ENCODE data around the gene PSMD11. TPM values are rescaled to one million over a fixed set of nuclear protein-coding genes. Genes with fewer than 3 reads are reported as not detected.

Gene PSMD11
- total RNA-seq, 1 experiment from 2014 or later = 212 TPM

GRCh38 chr17:32488177-32488542, 43.9 kb downstream of the PSMD11 start:
- ChIA-PET CTCF (interaction anchor here (1.0 kb wide), 1 partner anchor 25 kb away, joined by 3 read pairs; no protein-coding TSS in a partner anchor), POLR2A (no interaction called here)
- H3K4me1 ChIP-seq (ENCODE audit: control insufficient read depth, insufficient read depth, low read length) = peaks cover 25% of the 10 kb centered on the region
- in situ Hi-C loops (cut with HindIII; ENCODE audit: low pct_unique_long_range_greater_than_20kb, low sequenced_read_pairs) (no loop called here), intact Hi-C loops (cut with micrococcal nuclease; ENCODE audit: unreplicated experiment) (no loop called here)
- H3K4me3 ChIP-seq (ENCODE audit: low read depth in 2 of 2, low read length in 2 of 2) = no peak overlapping the region
- no peaks in the 10 kb centered on the region for H3K27me3 ChIP-seq (ENCODE audit: control insufficient read depth, insufficient read depth, low read length)
- ATAC-seq (no peak), DNase-seq (ENCODE audit: low read depth, low spot score) (no peak)
- H3K27ac ChIP-seq (ENCODE audit: low read length) = no peak overlapping the region
- no TSS peak for BruUV-seq (replicated peaks)
- no peaks in the 10 kb centered on the region for H3K9me3 ChIP-seq (ENCODE audit: control insufficient read depth, insufficient read depth, low read depth, low read length)
- TF ChIP-seq SIN3A (IDR thresholded peaks at IDR 0.05; ENCODE audit: borderline replicate concordance, insufficient read depth, low read depth, low read length) = no peak
- TF ChIP-seq CTCF (IDR thresholded peaks at IDR 0.05) = no peak
- no peak for TF ChIP-seq POLR2AphosphoS5 (IDR thresholded peaks at IDR 0.05; ENCODE audit: low read depth, low read length)
- no peak for TF ChIP-seq TCF7L2 (IDR thresholded peaks at IDR 0.05; ENCODE audit: low read depth, low read length)
- no peak for TF ChIP-seq REST (IDR thresholded peaks at IDR 0.05; ENCODE audit: insufficient read depth in 1 of 2, low read depth in 2 of 2, low read length in 1 of 2)
- H3K36me3 ChIP-seq (ENCODE audit: control insufficient read depth, insufficient read depth, low read length) = no peaks in the 10 kb centered on the region

GRCh38 chr17:32488604-32489180, 44.4 kb downstream of the PSMD11 start:
- intact Hi-C loops (cut with micrococcal nuclease; ENCODE audit: unreplicated experiment) (no loop called here), in situ Hi-C loops (cut with HindIII; ENCODE audit: low pct_unique_long_range_greater_than_20kb, low sequenced_read_pairs) (no loop called here)
- H3K27ac ChIP-seq (ENCODE audit: low read length) = no peak overlapping the region
- DNase-seq (ENCODE audit: low read depth, low spot score) = no peak
- no peak overlapping the region for H3K4me3 ChIP-seq (ENCODE audit: low read depth in 2 of 2, low read length in 2 of 2)
- ChIA-PET POLR2A (no interaction called here), CTCF (interaction anchor here (0.5 to 1.0 kb wide), 2 partner anchors 26 to 58 kb away, joined by 3 read pairs; no protein-coding TSS in a partner anchor)
- H3K27me3 ChIP-seq (ENCODE audit: control insufficient read depth, insufficient read depth, low read length) = no peaks in the 10 kb centered on the region
- no TSS peak for BruUV-seq (replicated peaks)
- TF ChIP-seq POLR2AphosphoS5 (IDR thresholded peaks at IDR 0.05; ENCODE audit: low read depth, low read length) (no peak), TCF7L2 (IDR thresholded peaks at IDR 0.05; ENCODE audit: low read depth, low read length) (no peak), SIN3A (IDR thresholded peaks at IDR 0.05; ENCODE audit: borderline replicate concordance, insufficient read depth, low read depth, low read length) (no peak), REST (IDR thresholded peaks at IDR 0.05; ENCODE audit: insufficient read depth in 1 of 2, low read depth in 2 of 2, low read length in 1 of 2) (no peak), CTCF (IDR thresholded peaks at IDR 0.05) (no peak)
- ATAC-seq = no peak
- H3K36me3 ChIP-seq (ENCODE audit: control insufficient read depth, insufficient read depth, low read length) = no peaks in the 10 kb centered on the region
- no peaks in the 10 kb centered on the region for H3K9me3 ChIP-seq (ENCODE audit: control insufficient read depth, insufficient read depth, low read depth, low read length)
- H3K4me1 ChIP-seq (ENCODE audit: control insufficient read depth, insufficient read depth, low read length) = peaks cover 21% of the 10 kb centered on the region

All from Panc1 (cell line).